ENCODE data around the gene DNAH7.

GRCh38 chr2:195768431-195768830, 300.2 kb downstream of the DNAH7 start:
- no peak for TF ChIP-seq CTCF (CRISPR knock-in tag; IDR thresholded peaks at IDR 0.05)
- no peak for TF ChIP-seq CREM (IDR thresholded peaks at IDR 0.05)
- no peak for TF ChIP-seq CREM (CRISPR knock-in tag; IDR thresholded peaks at IDR 0.05)
- no peak for TF ChIP-seq ELF4 (CRISPR knock-in tag; IDR thresholded peaks at IDR 0.05; ENCODE audit: borderline replicate concordance)
- no peak for TF ChIP-seq ZNF10 (CRISPR knock-in tag; IDR thresholded peaks at IDR 0.05; ENCODE audit: borderline replicate concordance, low read depth)
- no peak for TF ChIP-seq ZNF691 (CRISPR knock-in tag; IDR thresholded peaks at IDR 0.05; ENCODE audit: borderline replicate concordance, low read depth)
- TF ChIP-seq POLR2AphosphoS5 (IDR thresholded peaks at IDR 0.05; ENCODE audit: low read depth, low read length) = no peak
- TF ChIP-seq PHF8 (CRISPR knock-in tag; IDR thresholded peaks at IDR 0.05) = no peak
- TF ChIP-seq CHD2 (IDR thresholded peaks at IDR 0.05; ENCODE audit: low read depth, low read length) = no peak
- no peak for TF ChIP-seq ZNF256 (CRISPR knock-in tag; conservative IDR thresholded peaks at IDR 0.05)
- TF ChIP-seq EP300 (IDR thresholded peaks at IDR 0.05; ENCODE audit: low read depth in 2 of 2, low read length in 2 of 2) = no peak
- TF ChIP-seq EP300 (CRISPR knock-in tag; IDR thresholded peaks at IDR 0.05; ENCODE audit: borderline replicate concordance) = no peak
- no peak for TF ChIP-seq HINFP (CRISPR knock-in tag; IDR thresholded peaks at IDR 0.05; ENCODE audit: low read depth)
- TF ChIP-seq YY1 (IDR thresholded peaks at IDR 0.05; ENCODE audit: insufficient read depth, insufficient replicate concordance, low read depth, low read length) = no peak
- TF ChIP-seq ARID3A (IDR thresholded peaks at IDR 0.05; ENCODE audit: low read depth, low read length) = no peak

Measured in HepG2 (cell line).